Measurements from ENCODE around the gene PREP.
A peak's percentile ranks its signal among the peaks of the same experiment; 100 is the strongest.

PREP gene

DNA sequence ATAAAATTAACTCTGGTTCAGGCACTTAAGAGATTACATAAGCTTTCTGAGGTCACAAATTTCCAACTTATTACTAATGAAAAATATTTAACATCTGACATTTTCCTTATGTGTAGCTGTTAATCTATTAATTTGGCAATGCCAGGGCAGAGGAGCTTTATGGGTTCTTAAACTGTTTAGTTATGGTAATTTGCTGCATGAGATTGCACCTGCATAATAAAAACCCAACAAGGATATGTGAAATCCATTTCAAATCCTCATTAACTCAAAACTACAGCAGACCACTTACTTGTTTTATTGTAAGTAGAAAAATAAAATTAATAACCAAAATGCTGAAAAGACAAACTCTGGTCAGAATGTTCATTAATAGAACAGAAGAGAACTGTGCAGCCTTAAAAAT is 98.1 kb downstream of the PREP start:
- DNase-seq: no peak

- no peak for DNase-seq
Observed at GRCh38 chr6:105304366-105304765, 98.5 kb downstream of the PREP start.

DNA sequence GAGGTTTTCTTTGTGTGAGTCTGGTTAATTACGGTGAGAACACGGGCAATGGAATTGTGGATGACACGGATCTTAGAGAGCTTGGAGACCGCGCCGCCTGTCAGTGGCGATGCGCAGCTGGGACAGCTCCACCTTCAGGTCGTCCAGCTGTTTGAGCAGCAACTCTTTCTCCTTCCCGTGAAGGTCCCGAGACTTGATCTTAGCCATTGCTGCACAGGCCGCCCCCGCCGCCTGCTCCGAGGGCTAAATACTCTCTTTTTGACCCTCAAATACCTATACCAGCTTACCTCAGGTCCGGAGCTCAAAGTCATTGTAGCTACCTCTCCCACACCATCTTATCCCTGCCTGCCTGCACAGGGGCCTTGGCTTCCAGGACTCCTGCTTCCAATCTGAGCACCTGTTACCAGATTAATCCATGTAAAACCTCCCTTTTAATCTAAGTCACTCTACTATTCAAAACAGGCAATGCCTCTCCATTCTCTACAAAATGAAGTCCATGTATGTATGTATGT is 100.2 kb downstream of the PREP start:
- DNase-seq: no peak

DNA sequence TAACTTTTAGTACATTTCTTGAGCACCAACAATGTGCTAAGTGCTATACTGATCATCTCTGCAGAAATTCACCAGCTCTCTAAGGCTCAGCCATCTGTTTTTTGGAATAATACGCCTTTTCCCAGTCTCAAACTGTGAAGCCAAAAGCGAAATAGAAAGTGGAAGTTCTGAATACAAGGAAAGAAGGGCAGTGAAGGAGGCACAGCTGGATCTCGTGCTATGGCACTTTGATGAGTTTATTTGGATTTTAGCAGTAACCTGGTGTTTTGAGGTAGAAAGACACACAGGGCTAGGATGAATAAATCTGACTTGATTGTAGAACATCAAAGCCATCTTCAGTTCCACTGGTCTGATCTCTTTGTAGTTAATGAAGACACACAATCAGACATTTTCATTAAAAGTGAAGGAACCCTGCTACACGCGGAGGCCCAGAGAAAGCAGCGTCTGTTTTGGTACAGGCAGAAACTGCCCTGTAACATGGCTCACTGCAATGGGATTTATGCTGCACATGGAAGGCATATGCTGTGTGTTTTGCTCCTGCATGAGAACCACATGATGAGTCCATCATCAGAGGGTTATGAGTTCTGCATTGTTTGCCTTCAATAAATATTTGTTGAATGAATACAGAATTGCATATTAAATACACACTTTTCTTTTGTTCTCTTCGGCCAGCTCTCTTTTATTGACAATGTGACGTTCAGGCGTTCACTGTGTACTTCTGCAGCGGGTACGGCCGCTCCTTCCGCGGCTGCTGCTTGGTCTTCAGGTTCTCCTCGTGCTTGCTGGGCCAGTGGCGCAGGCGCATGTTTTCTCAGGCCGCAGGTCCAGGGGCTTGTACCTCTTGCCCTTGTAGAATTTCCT is 100.9 kb downstream of the PREP start:
- peak; percentile 29 for DNase-seq

- DNase-seq: no peak
Observed at GRCh38 chr6:105301072-105301503, 101.8 kb downstream of the PREP start.

- no peak for DNase-seq
Observed at GRCh38 chr6:105300090-105300489, 102.8 kb downstream of the PREP start.

DNA sequence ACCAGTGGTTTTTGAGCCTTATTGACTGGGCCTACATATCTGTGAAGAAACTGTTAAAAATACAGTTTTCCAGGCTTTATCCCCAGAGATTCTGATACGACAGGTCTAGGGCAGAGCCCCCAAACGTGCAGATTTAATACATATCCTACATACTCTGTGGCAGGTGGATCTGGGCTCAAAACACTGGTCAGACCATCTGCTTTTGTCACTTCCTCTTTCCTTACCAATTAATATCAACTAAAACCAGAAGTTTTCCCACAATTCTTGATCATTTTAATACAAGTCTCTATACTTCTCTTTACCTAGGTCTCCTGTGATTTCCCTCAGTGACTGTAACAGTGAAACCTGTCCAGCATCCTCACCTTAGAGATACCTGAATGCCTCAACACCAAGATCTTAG is 108.8 kb downstream of the PREP start:
- no peak for DNase-seq

DNA sequence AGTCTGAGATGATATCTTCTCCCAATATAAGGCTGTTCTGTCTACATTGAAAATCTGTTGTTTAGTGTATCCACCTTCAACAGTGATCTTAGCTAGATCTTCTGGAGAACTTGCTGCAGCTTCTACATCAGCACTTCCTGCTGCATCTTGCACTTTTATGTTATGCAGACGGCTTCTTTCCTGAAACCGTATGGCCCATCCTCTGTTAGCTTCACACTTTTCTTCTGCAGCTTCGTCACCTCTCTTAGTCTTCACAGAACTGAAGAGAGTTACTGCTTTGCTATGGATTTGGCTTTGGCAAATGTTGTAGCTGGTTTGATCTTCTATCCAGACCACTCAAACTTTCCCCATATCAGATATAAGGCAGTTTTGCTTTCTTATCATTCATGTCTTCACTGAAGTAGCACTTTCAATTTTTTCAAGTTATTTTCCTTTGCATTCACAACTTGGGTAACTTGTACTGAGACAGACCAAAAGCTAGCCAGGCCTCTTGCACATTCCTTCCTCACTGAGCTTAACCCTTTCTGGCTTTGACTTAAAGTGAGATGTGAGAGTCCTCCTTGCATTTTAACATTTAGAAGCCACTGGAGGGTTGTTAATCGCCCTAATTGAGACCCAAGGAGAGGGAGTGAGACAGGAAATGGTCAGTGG is 110.1 kb downstream of the PREP start:
- DNase-seq: no peak

DNA sequence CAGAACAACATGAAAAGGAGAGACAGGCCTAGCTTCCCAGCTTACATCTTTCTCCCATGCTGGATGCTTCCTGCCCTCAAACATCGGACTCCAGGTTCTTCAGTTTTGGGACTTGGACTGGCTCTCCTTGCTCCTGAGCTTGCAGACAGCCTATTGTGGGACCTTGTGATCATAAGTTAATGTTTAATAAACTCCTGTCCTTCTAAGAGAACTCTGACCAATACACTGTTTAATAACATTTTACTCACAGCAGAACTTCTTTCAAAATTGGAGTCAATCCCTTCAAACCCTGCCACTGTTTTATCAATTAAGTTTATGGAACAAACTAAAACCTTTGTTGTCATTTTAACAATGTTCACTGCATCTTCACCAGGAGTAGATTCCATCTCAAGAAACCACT is 111.4 kb downstream of the PREP start:
- no peak for DNase-seq

GRCh38 chr6:105282631-105283585 is 120.0 kb downstream of the PREP start:
- peak; percentile 95 for DNase-seq

GRCh38 chr6:105280033-105280432 is 122.8 kb downstream of the PREP start:
- no peak for DNase-seq

GRCh38 chr6:105279463-105279862 is 123.4 kb downstream of the PREP start:
- no peak for DNase-seq

DNA sequence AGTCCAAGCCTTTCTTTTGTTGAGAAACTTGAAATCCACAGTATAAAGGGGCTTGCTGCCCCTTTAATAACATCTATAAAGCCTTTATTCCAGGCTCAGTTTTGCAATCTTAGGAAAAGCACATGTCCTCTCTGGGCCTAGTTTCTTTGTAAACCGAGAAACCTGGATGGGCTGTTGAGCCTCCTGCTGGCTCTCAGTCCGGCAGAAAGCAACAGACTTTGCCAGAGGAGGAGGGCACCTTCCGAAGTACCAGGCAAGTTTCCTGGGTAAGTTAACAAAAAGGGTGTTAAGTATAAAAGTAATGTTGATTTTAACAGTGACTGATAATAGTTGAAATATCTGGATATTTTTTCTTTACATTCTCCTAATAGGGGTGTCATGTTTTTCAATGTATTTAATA is 124.1 kb downstream of the PREP start:
- no peak for DNase-seq

- no peak for DNase-seq
Observed at GRCh38 chr6:105278035-105278434, 124.8 kb downstream of the PREP start.

DNA sequence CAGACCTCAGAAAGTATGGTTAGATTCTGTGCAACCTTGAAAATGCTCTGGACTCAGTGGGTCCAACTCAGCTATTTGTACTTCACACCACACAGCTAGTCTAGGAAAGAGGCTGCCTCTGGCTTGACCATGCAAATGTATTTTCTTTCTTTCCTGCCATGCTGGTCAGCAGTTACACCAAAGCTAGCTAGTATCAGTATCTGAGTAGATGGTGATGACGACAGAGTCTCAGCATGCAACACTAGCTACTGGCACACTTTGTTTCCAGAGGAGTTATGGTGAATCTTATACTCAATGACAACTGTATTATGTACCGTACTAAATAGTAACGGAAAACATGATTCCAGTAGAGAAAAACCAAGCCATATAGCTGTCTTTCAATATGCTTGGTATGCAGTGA is 126.5 kb downstream of the PREP start:
- DNase-seq: no peak

DNA sequence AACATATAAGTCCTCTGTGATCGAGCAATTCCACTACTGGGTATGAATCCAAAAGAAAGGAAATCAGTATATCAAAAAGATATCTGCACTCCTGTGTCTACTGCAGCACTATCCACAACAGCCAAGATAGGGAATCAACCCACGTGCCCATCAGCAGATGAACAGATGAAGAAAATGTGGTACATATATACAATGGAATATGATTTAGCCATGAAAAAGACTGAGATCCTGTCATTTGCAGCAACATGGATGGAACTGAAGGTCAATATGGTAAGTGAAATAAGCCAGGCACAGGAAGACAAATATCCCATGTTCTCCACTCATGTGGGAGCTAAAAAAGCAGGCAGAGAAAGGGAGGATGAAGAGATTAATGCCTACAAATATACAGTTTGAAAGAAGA is 127.3 kb downstream of the PREP start:
- no peak for DNase-seq

GRCh38 chr6:105274678-105275077 is 128.2 kb downstream of the PREP start:
- peak; percentile 88 for DNase-seq

DNA sequence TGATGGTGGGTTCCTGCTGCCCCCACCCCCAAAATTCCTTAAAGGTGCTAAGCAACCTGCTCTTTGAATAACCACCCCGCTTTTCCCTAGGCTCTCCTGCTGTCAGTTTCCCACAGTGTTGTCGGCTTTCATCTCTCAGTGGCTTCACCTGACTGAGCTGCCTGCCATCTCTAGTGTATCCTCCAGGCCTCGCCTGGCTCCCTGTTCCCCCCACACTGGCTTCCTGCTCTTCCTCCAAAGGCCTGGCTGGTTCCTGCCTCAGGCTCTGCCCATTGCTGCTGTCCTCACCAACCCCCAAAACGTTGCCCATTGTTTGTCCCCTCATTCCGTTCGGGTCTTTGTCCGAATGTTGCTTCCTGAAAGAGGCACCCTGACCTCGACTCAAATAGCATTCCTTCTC is 129.3 kb downstream of the PREP start:
- DNase-seq: no peak

DNA sequence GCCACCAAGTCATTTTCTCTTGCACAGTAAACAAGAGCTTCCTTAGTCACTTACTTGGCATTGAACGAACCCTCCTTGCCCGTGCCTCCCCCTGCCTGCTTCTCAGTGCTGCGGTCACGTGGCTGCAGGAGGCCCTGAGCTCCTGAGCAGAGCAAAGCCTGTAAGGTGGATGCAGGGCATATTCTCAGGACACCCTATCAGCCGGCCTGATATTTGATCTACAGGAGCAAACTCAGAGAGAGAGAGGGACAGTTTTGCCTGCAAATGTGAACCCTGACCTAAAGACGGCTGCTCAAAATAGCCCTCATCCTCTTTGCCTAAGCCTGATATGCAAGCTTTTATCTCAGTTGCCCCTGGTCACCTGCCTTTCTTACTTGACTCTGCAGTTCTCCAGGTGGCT is 130.1 kb downstream of the PREP start:
- DNase-seq: peak; percentile 31

- DNase-seq: peak; percentile 54
Observed at GRCh38 chr6:105270511-105270910, 132.4 kb downstream of the PREP start.

DNA sequence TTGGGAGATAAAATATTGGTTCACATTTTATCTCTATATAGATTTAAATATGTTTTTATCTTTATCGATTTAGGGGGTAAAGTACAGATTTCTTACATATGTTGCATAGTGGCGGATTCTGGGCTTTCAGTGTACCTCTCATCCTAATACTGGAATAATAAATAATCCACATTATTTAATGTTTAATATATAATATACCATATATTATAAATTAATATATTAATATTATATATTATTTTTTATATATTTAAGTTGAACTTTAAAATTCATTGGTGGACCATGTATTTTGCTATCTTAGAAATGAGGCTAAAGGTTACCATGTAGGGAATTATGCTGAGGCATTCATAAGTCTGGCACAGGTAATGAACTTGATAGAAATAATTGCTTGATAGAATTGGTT is 133.5 kb downstream of the PREP start:
- no peak for DNase-seq

DNA sequence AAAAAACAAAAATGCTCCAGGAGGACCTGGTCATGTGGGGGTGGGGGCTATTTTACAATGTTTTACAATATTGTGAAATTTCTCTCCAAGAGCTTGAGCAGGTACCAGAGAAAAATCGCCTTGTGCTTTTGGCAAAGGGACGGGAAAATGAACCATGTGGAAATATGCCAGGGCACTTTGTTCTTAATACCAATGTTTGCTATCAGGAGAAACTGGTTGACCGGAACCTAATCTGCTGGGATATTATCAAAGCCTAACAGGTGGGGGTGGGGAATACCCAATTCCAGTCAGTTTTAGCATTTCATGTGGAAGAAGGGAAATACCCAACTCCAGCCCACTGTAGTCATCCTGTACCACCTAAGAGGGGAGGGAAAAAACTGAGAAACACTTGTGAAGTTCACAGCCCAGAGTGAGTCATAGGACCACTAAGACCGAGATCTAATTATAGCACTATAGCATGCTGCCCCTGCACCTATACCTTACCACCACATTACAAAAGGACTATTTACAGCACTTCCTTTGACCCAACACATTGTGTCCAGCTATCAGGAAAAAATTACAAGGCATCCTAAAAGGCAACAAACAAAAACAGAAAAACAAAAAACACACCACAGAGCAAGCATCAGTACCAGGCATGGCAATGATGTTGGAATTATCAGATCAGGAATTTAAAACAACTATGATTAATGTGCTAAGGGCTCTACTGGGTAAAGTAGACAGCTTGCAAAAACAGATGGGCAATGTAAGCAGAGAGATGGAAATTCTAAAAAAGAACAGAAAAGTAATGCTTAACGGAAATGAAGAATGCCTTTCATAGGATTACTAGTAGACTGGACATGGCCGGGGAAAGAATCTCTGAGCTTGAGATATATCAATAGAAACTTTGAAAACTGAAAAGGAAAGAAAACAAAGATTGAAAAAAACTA is 138.9 kb downstream of the PREP start:
- no peak for DNase-seq
